H7 (cell line): ENCODE data around the gene BBS9. TPM values are rescaled to one million over a fixed set of nuclear protein-coding genes. Genes with fewer than 3 reads are reported as not detected.
A peak's percentile ranks its signal among the peaks of the same experiment; 100 is the strongest.

ENCODE experiments used
- DNase-seq: peaks from one replicate; pipeline ENCODE4 v3.0.0; 2012
- H3K27me3 ChIP-seq: 2 replicates; pipeline ENCODE4 v1.6.0; 2011; ENCODE audit warnings: mild to moderate bottlenecking, low read length; ENCODE audit not compliant: control insufficient read depth, insufficient read depth
- H3K36me3 ChIP-seq: replicated peaks from 2 replicates; pipeline ENCODE4 v1.5.1; 2011; ENCODE audit warnings: low read length; ENCODE audit not compliant: control insufficient read depth, insufficient read depth
- H3K4me3 ChIP-seq: 2 replicates; pipeline ENCODE4 v1.5.1; 2011; ENCODE audit warnings: low read depth, mild to moderate bottlenecking, control low read depth, low read length, moderate library complexity; ENCODE audit not compliant: insufficient read depth
- total RNA-seq: library from RNA; depleted of rRNA; stranded (reverse); fragments of >200 nt; shearing (Covaris generic); gene quantifications from 2 replicates; pipeline ENCODE4 v1.2.3, GENCODE V29; 2014

Gene BBS9
- total RNA-seq, 1 experiment from 2014 or later: 5.3 TPM

- peak overlapping the region; percentile 86 for H3K4me3 ChIP-seq
- H3K27me3 ChIP-seq: peaks cover 2% of the 10 kb centered on the region; the same call in 1 of the 2 replicates
- DNase-seq: peak; percentile 27
- no peaks in the 10 kb centered on the region; the same call in 1 of the 2 replicates for H3K36me3 ChIP-seq
These were observed 20.8 kb upstream of the BBS9 start for GRCh38 chr7:33108554-33109004.

GRCh38 chr7:33109005-33109757, 20.2 kb upstream of the BBS9 start, which contains the start of gene RP9:
Gene RP9 (minus strand): TSS chr7:33109404. CDS start chr7:33109372, 32 bp downstream.
- peak; percentile 96 for DNase-seq

GRCh38 chr7:33109758-33110238, 19.6 kb upstream of the BBS9 start:
- Histone ChIP-seq H3K4me3 (peak overlapping the region; percentile 31), H3K36me3 (no peaks in the 10 kb centered on the region), H3K27me3 (peaks cover 2% of the 10 kb centered on the region; the same call in 1 of the 2 replicates)
- no peak for DNase-seq

More at GRCh38 chr7:33109005-33109757, 20.2 kb upstream of the BBS9 start, which contains the start of gene RP9:
- H3K36me3 ChIP-seq: no peaks in the 10 kb centered on the region
- peaks cover 2% of the 10 kb centered on the region; the same call in 1 of the 2 replicates for H3K27me3 ChIP-seq
- H3K4me3 ChIP-seq: peak within 1 kb of the TSS; percentile 86

- DNase-seq: no peak
- H3K36me3 ChIP-seq: no peaks in the 10 kb centered on the region
- no peak overlapping the region for H3K4me3 ChIP-seq
- H3K27me3 ChIP-seq: peaks cover 2% of the 10 kb centered on the region; the same call in 1 of the 2 replicates
These were observed 17.8 kb upstream of the BBS9 start for GRCh38 chr7:33111614-33112013.

GRCh38 chr7:33114976-33115375, 14.4 kb upstream of the BBS9 start:
- no peak for DNase-seq
- H3K4me3 ChIP-seq: no peak overlapping the region
- no peaks in the 10 kb centered on the region for H3K36me3 ChIP-seq
- peaks cover 2% of the 10 kb centered on the region; the same call in 1 of the 2 replicates for H3K27me3 ChIP-seq

- Histone ChIP-seq H3K36me3 (no peaks in the 10 kb centered on the region), H3K4me3 (no peak overlapping the region), H3K27me3 (no peaks in the 10 kb centered on the region)
- no peak for DNase-seq
These were observed 11.0 kb upstream of the BBS9 start for GRCh38 chr7:33118383-33118782.

- no peaks in the 10 kb centered on the region for H3K36me3 ChIP-seq
- DNase-seq: no peak
These were observed 2.3 kb upstream of the BBS9 start for GRCh38 chr7:33127085-33127484.

GRCh38 chr7:33128631-33128989, 754 bp upstream of the BBS9 start:
- Histone ChIP-seq H3K36me3 (no peaks in the 10 kb centered on the region), H3K4me3 (peak overlapping the region; percentile 73), H3K27me3 (no peaks in the 10 kb centered on the region)
- no peak for DNase-seq

More at GRCh38 chr7:33127085-33127484, 2.3 kb upstream of the BBS9 start:
- Histone ChIP-seq H3K27me3 (no peaks in the 10 kb centered on the region), H3K4me3 (no peak overlapping the region)

- Histone ChIP-seq H3K36me3 (no peaks in the 10 kb centered on the region), H3K27me3 (no peaks in the 10 kb centered on the region), H3K4me3 (peak overlapping the region; percentile 73)
- no peak for DNase-seq
These were observed 416 bp downstream of the BBS9 start for GRCh38 chr7:33129806-33130153.

- H3K4me3 ChIP-seq: peak overlapping the region; percentile 73
- no peaks in the 10 kb centered on the region for H3K36me3 ChIP-seq
- DNase-seq: peak; percentile 24
- no peaks in the 10 kb centered on the region for H3K27me3 ChIP-seq
These were observed 820 bp downstream of the BBS9 start for GRCh38 chr7:33130184-33130583.

GRCh38 chr7:33137103-33137502, 7.7 kb downstream of the BBS9 start:
- Histone ChIP-seq H3K36me3 (no peaks in the 10 kb centered on the region), H3K4me3 (no peak overlapping the region), H3K27me3 (no peaks in the 10 kb centered on the region)
- peak; percentile 62 for DNase-seq

- no peaks in the 10 kb centered on the region for H3K36me3 ChIP-seq
- H3K27me3 ChIP-seq: no peaks in the 10 kb centered on the region
- no peak overlapping the region for H3K4me3 ChIP-seq
- no peak for DNase-seq
These were observed 13.2 kb downstream of the BBS9 start for GRCh38 chr7:33142585-33142984.

GRCh38 chr7:33143996-33144718, 14.8 kb downstream of the BBS9 start:
- no peak overlapping the region for H3K4me3 ChIP-seq
- no peak for DNase-seq
- H3K36me3 ChIP-seq: no peaks in the 10 kb centered on the region
- no peaks in the 10 kb centered on the region for H3K27me3 ChIP-seq

- Histone ChIP-seq H3K4me3 (no peak overlapping the region), H3K36me3 (no peaks in the 10 kb centered on the region), H3K27me3 (no peaks in the 10 kb centered on the region)
- DNase-seq: no peak
These were observed 15.8 kb downstream of the BBS9 start for GRCh38 chr7:33145156-33145555.

GRCh38 chr7:33152087-33152486, 22.7 kb downstream of the BBS9 start:
- DNase-seq: no peak
- H3K4me3 ChIP-seq: no peak overlapping the region
- no peaks in the 10 kb centered on the region for H3K27me3 ChIP-seq
- H3K36me3 ChIP-seq: no peaks in the 10 kb centered on the region
